Endometrium (tissue), 2 donors: ENCODE data around the gene KXD1.
A peak's percentile ranks its signal among the peaks of the same experiment; 100 is the strongest.

Experiments used
- FAIRE-seq: peaks from 2 replicates; lab custom pipeline; 2012; peaks lifted over from hg19 to GRCh38; lab: Jason Lieb, UNC
- donor health status: control.
- donor health status: control.

Gene KXD1, protein sequence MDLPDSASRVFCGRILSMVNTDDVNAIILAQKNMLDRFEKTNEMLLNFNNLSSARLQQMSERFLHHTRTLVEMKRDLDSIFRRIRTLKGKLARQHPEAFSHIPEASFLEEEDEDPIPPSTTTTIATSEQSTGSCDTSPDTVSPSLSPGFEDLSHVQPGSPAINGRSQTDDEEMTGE

DNA sequence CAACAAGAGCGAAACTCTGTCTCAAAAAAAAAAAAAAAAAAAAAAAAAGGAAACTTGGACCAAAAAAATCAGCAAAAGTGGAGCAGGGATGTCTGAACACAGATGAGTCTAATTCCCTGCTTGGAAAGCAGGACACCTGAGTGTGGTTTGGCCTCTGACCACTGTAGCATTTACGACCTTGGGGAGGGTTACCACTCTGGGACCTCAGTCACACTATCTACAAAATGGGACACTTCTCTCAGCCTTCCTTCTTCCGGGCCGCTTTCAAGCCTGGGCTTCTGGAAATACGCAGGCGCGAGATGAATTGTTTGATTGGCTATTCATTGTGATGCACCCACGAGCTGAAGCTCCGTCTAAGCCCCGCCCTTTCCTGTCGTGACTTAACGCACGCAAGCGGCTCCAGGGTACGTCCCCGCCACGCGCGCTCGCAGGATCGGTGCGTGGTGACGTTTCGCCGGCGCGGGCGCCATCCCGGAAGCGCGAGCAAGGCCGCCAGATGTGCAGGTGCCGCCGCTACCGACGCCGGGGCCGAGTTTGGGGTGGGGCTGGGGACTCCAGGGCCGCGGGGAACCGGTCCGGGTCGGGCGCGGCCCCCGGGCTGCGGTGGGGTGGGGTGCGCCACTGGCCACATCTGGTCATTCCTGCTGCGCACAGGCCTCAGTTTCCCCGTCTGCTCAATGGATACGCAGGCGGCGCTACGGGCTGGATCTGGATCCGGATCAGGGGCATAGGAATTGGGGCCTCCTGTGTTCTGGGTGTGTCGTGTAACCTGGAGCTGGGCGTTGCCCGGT is at the start of gene KXD1:
KXD1 (plus strand) TSS at position 460 of the 791 bp plus-strand sequence. CDS start 4,187 bp downstream, outside the sequence.
- FAIRE-seq: peak; percentile 93

- no peak for FAIRE-seq
These were observed 49.1 kb upstream of the KXD1 start for GRCh38 chr19:18508585-18508984.

- FAIRE-seq: no peak
These were observed 47.5 kb upstream of the KXD1 start for GRCh38 chr19:18510216-18510615.

DNA sequence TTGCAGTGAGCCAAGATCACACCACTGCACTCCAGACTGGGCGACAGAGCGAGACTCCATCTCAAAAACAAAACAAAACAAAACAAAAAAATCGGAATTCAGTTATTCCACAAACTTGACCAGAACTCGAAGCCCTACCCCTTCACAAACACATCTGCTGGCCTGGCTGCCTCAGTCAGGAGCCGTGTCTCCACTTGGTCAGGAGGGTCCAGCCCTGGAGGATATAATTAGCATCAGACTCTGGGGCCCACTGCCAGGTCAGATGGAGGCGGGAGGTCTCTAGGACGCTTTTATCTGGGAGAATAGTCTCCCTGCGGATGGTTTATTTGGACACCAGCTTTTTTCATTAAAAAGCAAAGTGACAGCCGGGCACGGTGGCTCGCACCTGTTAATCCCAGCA is 43.8 kb upstream of the KXD1 start:
- peak; percentile 54 for FAIRE-seq

DNA sequence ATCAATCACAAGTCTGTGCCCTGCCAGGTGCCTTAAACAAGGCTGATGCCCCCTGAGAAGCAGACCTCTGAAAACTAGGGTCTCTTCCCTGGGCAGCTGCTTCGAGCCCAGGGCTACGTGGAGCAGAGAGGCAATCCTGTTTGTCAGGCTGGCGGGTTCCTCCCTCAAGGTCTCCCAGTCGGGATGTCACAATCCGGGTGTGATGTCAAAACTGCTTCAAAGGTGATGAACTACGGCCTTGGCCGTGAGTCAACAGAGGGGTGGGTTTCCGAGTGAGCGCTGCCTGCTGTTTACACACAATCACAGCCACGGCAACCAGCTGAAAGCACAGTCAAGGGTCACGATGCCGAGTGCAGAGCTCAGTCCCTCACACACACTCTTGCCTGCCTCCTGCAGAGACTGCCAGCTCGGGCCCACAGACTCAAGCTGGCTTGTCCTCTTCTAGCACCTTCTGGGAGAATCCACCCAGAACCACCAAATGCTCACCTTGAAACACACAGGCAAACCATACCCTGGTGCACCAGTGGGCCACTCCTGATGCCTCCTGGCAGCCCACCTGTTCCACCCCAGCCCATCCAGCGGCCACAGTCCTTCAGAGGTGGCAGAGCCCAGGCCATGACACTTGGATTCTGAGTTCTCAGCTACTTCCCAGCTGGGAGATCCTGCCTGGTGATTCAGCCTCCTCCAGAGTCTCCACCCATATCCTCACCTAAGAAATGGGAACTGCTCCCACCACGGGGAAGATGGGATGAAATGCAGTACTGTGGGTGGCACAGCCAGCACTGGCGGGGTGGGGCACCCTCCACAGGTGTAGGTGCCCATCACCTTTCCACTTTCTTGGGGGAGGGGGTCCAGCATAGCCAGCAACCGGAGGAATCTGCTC is 42.6 kb upstream of the KXD1 start:
- no peak for FAIRE-seq

- FAIRE-seq: no peak
These were observed 41.7 kb upstream of the KXD1 start for GRCh38 chr19:18515959-18516358.

- no peak for FAIRE-seq
These were observed 40.1 kb upstream of the KXD1 start for GRCh38 chr19:18517606-18518005.

DNA sequence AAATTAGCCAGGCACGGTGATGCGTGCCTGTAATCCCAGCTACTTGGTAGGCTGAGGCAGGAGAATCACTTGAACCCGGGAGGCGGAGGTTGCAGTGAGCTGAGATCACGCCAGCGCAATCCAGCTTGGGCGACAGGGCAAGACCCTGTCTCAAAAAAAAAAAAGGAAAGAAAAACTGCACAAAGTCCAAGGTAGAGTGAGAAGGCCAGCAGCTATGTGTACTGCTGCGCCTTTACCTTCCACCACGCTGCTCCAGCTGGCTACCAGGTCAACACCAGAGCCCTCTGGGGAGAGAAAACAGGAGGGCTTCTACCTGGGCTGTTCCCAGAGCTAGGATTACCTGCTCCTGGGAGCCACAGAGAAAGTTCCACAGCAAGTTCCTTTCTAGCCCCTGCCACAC is 39.0 kb upstream of the KXD1 start:
- FAIRE-seq: no peak

DNA sequence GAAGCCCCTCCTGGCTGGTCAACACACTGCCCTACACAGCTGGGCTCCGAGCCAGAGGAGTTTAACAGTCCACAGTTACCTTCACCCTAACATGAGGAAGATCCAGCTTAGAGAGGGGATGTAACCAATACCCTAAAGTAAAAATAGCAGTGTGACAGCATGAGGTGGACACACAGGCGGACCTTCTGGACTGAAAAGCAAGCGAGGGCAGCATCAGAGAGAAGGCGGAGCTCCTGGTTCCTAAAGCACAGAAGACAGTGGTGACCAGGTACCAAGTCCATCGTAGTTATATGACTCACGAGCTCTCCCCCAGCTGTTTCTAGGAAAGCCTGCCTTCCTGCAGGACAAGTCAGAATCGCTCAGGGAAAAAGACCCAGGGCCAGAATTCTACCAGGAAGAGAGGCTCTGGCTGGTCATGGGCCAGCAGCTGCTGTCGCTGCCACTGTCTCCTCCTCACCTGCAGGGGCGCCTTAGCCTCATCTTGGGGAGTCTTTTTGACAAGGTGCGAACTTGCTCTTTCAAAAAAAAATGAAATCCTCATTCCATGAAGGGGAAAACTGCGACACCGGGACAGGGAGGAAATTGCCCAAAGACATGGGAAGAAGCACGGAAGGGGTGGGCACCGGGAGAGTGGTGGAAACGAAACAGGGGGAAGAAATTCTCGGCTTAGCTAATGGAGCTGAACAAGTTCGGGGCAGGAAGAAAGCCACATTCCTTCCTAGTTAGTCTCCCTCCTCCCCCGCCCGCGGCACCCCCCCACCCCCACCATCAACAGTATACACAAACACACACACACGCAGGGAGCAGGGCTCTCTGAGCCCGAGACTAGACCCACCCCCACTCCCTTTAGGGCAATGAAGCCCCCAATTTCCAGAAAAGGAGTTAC is 37.5 kb upstream of the KXD1 start:
- no peak for FAIRE-seq

- no peak for FAIRE-seq
These were observed 36.6 kb upstream of the KXD1 start for GRCh38 chr19:18520848-18521691.

- no peak for FAIRE-seq
These were observed 36.0 kb upstream of the KXD1 start, which contains the start of gene ELL for GRCh38 chr19:18521692-18522123. TSS of gene ELL (minus strand) at chr19:18522070. CDS start at chr19:18522055, 15 bp downstream.

DNA sequence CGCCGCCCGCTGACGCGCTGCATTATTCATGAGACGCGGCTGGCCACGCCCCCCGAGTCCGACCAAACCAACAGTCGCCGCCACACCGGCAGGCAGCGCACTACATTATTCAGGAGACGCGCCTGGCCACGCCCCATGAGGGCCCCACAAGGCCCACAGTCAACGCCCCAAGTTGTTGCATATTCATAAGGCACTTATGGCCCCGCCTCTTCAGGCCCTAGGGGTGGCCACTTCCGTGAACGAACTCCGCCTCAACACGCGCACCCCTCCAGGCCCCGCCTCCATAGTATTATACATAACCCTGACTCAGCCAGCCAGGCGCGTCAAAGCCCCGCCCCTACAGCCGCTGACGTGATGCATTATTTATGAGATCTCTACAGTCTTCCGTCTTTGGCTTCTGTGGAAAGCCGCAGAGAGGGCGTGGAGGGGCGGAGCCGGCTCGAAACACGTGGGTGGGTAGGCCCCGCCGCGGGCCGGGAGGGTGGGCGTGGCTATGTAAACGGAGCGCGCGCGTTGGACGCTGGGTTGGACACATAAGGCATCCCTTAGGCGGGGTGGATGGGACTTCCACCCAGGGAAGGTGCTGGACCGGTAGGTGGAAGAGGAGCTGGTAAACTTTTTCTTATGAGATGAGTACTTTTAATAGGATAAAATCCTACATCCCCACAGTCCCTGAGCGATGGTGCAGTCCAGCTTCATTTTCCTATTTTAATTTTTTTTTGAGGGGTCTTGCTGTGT is 35.4 kb upstream of the KXD1 start:
- FAIRE-seq: peak; percentile 98

DNA sequence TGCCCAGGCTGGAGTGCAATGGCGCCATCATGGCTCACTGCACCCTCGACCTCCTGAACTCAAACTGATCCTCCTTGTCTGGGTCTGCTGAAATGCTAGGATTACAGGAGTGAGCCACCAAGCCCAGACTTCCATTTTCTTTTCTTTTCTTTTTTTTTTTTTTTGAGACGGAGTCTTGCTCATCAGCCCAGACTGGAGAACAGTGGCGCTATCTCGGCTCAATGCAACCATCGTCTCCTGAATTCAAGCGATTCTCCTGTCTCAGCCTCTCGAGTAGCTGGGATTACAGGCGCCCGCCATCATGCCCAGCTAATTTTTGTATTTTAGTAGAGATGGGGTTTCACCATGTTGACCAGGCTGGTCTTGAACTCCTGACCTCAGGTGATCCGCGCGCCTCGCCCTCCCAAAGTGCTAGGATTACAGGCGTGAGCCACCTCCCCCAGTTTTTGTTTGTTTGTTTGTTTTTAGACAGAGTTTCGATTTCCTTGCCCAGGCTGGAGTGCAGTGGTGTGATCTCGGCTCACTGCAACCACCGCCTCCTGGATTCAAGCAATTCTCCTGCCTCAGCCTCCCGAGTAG is 34.7 kb upstream of the KXD1 start:
- peak; percentile 8 for FAIRE-seq

- FAIRE-seq: no peak
These were observed 33.8 kb upstream of the KXD1 start for GRCh38 chr19:18523841-18524240.

DNA sequence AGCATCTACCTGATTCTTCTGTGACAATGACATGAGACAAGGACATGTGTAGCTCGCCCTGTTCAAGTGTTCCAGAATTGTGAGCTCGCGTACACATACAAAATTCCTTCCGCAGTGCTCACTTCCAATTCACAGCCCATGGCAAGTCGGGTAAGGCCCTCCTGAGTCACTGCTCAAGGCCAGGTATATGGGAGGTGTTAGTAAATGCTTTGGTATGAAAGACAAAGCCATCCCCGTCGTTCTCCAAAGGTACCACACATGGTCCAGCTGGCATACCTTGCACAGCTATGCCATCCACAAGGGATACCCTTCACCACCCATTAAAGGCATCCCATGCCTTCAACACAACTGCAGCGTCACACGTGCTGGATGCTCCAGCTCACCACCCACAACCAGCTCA is 31.4 kb upstream of the KXD1 start:
- no peak for FAIRE-seq

- FAIRE-seq: no peak
These were observed 27.9 kb upstream of the KXD1 start for GRCh38 chr19:18529782-18530181.

DNA sequence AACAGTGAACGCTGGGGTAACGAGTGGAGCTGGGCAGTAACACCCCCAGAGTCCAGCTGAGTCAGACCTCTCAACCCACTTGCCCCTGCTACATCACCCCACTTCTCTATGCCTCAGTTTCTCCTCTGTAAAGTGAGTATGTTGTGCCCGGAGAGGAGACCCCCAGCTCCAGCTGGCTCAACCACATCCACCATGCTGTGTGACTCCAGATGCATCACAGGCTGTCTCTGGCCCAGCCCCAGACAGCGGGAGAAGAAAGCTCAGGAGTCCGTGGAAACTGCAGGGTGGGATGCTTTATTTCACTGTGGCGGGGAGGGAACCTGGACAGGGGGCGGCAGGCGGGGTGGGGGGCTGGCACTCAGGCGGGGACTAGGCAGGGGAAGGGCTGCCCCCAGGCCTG is 26.2 kb upstream of the KXD1 start:
- no peak for FAIRE-seq

GRCh38 chr19:18532168-18532890 is 25.3 kb upstream of the KXD1 start:
- no peak for FAIRE-seq

GRCh38 chr19:18533058-18533457 is 24.6 kb upstream of the KXD1 start:
- FAIRE-seq: no peak
